ENCODE results near the gene DNAH8.

The DNAH8 gene

DNA sequence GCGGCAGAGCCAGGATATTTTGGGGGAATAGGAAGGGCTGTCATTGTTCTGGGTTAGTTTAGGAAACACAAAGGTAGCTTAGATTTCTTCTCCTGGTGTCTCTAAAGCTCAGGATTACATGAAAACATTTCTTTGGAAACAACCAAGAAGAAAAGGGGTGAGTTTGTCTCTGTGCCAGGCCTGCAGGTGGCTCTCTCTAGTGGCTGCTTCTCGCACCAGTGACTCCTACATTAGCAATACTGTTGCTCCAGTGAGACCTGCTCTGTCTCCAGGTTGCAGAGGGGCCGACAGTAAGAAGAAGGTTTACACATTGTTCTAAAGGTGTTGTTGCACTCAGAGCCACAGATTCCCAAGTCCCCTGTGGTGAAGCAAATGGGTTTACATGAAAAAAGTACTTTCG, 228.9 kb downstream of the DNAH8 start:
- no peaks in the 10 kb centered on the region for H3K36me3 Mint-ChIP-seq (ENCODE audit: insufficient read depth)
- no peaks in the 10 kb centered on the region for H3K9me3 Mint-ChIP-seq
- H3K27me3 Mint-ChIP-seq: peaks cover 24 to 26% of the 10 kb centered on the region in 2 donors
- DNase-seq (no peak), ATAC-seq (replicated peaks) (no peak)
- no peak overlapping the region for H3K4me3 Mint-ChIP-seq
- no peak overlapping the region for H3K27ac Mint-ChIP-seq
- H3K4me1 Mint-ChIP-seq (ENCODE audit: low read depth in 2 of 2): peaks cover 0 to 2% of the 10 kb centered on the region in 2 donors

DNA sequence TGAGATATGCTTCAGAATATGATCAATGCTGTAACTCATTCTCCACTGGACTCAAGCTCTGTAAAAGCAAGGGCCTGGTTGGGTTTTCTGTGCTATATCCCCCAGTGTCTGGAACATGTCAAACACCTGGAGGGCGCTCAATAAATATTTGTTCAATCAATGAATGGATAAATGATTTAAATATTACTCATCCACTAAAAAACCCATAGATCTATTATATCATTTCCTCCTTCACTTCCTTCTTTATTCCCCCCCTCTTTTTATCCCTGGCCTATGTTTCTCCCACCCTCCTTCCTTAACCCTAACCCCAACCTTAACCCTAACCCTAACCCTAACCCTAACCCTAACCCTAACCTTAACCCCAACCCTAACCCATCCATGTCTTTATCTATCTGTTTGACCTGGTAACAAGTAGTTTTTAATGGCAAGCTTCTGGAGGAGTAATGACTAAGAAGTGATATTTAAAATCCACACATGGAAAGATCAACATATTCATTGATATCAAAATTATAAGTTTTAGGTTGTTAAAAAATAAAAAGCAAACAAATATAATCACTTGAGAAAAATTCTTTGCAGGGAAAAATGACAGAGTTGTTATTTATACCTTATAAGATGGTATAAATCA, 229.7 kb downstream of the DNAH8 start:
- peaks cover 21 to 25% of the 10 kb centered on the region in 2 donors for H3K27me3 Mint-ChIP-seq
- DNase-seq: no peak
- peaks cover 0 to 2% of the 10 kb centered on the region in 2 donors for H3K4me1 Mint-ChIP-seq (ENCODE audit: low read depth in 2 of 2)
- no peak for ATAC-seq (replicated peaks)
- H3K4me3 Mint-ChIP-seq: no peak overlapping the region
- H3K27ac Mint-ChIP-seq: no peak overlapping the region
- no peaks in the 10 kb centered on the region for H3K36me3 Mint-ChIP-seq (ENCODE audit: insufficient read depth)
- H3K9me3 Mint-ChIP-seq: no peaks in the 10 kb centered on the region

DNA sequence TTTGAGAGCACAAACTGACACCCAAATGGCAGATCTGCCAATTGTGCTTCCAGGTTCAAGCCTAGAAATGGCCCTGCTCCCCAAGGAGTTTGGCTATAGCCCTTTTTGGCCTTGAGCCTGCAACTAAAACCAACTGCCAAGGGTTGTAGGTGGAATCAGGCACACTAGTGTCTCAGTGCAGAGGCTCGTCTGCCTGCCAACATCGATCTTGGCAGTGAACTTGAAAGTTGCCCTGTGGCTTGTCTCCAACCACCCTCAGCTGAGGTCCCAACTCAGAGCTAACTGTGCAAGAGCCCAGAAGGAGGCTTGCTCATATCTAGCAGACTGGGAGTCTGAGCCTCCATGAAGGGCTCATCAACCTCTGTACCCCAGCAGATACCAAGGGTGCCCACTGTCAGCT, 240.8 kb downstream of the DNAH8 start:
- H3K27me3 Mint-ChIP-seq: peaks cover 54 to 63% of the 10 kb centered on the region in 2 donors
- H3K9me3 Mint-ChIP-seq: peaks cover 4 to 8% of the 10 kb centered on the region in 2 donors
- no peak overlapping the region for H3K27ac Mint-ChIP-seq
- no peak overlapping the region for H3K4me3 Mint-ChIP-seq
- H3K4me1 Mint-ChIP-seq (ENCODE audit: low read depth in 2 of 2): no peaks in the 10 kb centered on the region
- no peak for DNase-seq
- ATAC-seq (replicated peaks): no peak
- H3K36me3 Mint-ChIP-seq (ENCODE audit: insufficient read depth): no peaks in the 10 kb centered on the region

DNA sequence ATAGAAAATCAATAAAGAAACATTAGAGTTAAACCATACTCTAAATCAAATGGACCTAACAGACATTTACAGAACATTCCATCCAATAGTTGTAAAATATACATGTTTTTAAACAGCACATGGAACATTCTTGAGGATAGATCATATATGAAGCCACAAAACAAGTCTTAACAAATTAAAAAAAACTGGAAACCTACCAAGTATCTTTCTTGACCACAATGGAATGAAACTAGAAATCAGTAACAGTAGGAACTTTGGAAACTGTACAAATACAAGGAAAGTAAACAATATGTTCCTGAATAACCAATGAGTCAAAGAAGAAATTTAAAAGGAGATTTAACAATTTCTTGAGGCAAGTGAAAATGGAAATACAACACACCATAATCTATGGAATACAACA, 242.3 kb downstream of the DNAH8 start:
- H3K4me1 Mint-ChIP-seq (ENCODE audit: low read depth in 2 of 2): no peaks in the 10 kb centered on the region
- no peak overlapping the region for H3K27ac Mint-ChIP-seq
- H3K27me3 Mint-ChIP-seq: peaks cover 39 to 49% of the 10 kb centered on the region in 2 donors
- no peaks in the 10 kb centered on the region for H3K36me3 Mint-ChIP-seq (ENCODE audit: insufficient read depth)
- ATAC-seq (replicated peaks) (no peak), DNase-seq (no peak)
- peaks cover 4 to 8% of the 10 kb centered on the region in 2 donors for H3K9me3 Mint-ChIP-seq
- no peak overlapping the region for H3K4me3 Mint-ChIP-seq

DNA sequence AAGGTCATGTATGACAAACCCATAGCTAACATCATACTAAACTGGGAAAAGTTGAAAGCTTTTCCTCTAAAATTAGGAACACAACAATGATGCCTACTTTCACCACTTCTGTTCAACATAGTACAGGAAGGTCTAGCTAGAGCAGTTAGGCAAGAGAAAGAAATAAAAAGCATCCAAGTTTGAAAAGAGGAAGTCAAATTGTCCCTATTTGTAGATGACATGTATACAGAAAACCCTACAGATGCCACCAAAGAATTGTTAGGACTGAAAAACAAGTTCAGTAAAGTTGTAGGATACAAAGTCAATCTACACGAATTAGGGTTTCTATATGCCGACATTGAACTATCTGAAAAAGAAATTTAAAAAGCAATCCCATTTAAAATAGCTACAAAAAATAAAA, 244.0 kb downstream of the DNAH8 start:
- H3K27me3 Mint-ChIP-seq: peaks cover 22 to 35% of the 10 kb centered on the region in 2 donors
- no peak for DNase-seq
- no peak overlapping the region for H3K27ac Mint-ChIP-seq
- no peaks in the 10 kb centered on the region for H3K4me1 Mint-ChIP-seq (ENCODE audit: low read depth in 2 of 2)
- H3K9me3 Mint-ChIP-seq: peaks cover 4 to 8% of the 10 kb centered on the region in 2 donors
- ATAC-seq (replicated peaks): no peak
- H3K4me3 Mint-ChIP-seq: no peak overlapping the region
- H3K36me3 Mint-ChIP-seq (ENCODE audit: insufficient read depth): no peaks in the 10 kb centered on the region

DNA sequence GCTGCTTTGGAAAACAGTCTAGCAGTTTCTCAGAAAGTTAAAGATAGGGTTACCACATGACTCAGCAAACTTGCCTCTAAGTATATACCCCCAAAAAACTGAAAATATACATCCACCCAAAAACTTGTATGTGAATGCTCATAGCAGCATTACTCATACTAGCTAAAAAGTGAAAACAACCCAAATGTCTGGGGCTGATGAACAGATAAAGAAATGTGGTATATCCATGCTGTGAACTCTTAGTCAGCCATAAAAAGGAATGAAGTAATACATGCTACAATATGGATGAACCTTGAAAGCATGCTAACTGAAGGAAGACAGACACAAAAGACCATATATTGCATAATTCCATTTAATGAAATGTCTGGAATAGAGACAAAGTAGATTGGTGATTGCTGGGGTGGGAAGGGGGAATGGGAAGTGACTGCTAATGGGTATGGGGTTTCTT, 253.6 kb downstream of the DNAH8 start:
- DNase-seq: no peak
- no peaks in the 10 kb centered on the region for H3K4me1 Mint-ChIP-seq (ENCODE audit: low read depth in 2 of 2)
- H3K4me3 Mint-ChIP-seq: no peak overlapping the region
- no peak for ATAC-seq (replicated peaks)
- no peaks in the 10 kb centered on the region for H3K9me3 Mint-ChIP-seq
- H3K27me3 Mint-ChIP-seq: peaks cover 6 to 35% of the 10 kb centered on the region in 2 donors
- H3K36me3 Mint-ChIP-seq (ENCODE audit: insufficient read depth): peaks cover 3% of the 10 kb centered on the region
- H3K27ac Mint-ChIP-seq: no peak overlapping the region

DNA sequence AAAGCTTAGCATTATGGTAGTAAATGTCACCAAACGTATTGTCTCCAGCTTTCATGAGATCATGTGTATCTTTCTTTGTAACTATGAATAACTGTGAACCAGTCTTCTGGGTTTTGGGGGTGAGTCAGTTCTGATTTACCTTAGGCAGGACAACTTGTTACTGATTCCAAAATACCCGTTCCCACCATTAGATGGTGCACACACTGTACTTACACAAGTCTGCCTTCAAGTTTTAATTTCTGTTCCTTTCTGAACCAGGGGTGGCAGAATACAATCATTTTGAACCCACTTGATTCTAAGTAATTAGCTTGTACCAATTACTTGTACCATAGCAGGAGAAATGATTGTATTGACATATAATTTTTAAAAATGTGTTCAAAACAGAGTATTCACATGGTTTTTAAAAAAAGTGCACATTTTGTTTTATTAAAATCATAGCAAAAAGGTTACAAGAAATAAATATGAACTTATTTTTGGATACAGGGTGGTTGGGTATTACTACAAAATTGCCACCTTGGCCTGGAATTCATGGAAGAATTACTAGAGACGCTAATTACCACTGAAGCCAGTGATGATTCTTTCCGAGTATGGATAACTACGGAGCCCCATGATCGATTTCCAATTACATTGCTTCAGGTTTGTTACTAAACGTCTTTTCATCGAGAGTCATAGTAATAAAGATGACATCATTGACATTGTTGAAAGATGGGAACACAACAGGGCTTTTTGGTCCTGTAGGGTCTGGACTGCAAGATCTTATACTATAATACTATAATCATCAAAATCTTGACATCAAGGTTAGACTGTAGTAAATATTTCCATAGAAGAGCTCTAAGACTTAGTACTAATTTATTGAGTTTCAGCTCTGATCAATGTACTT, 258.3 kb downstream of the DNAH8 start:
- H3K36me3 Mint-ChIP-seq (ENCODE audit: insufficient read depth): no peaks in the 10 kb centered on the region
- no peaks in the 10 kb centered on the region for H3K4me1 Mint-ChIP-seq (ENCODE audit: low read depth in 2 of 2)
- H3K4me3 Mint-ChIP-seq: no peak overlapping the region
- ATAC-seq (replicated peaks): peak; percentile 66
- DNase-seq: peak in 1 of 3 experiments; percentile 7
- H3K27me3 Mint-ChIP-seq: peaks cover 42 to 63% of the 10 kb centered on the region in 2 donors
- H3K27ac Mint-ChIP-seq: no peak overlapping the region
- H3K9me3 Mint-ChIP-seq: no peaks in the 10 kb centered on the region

DNA sequence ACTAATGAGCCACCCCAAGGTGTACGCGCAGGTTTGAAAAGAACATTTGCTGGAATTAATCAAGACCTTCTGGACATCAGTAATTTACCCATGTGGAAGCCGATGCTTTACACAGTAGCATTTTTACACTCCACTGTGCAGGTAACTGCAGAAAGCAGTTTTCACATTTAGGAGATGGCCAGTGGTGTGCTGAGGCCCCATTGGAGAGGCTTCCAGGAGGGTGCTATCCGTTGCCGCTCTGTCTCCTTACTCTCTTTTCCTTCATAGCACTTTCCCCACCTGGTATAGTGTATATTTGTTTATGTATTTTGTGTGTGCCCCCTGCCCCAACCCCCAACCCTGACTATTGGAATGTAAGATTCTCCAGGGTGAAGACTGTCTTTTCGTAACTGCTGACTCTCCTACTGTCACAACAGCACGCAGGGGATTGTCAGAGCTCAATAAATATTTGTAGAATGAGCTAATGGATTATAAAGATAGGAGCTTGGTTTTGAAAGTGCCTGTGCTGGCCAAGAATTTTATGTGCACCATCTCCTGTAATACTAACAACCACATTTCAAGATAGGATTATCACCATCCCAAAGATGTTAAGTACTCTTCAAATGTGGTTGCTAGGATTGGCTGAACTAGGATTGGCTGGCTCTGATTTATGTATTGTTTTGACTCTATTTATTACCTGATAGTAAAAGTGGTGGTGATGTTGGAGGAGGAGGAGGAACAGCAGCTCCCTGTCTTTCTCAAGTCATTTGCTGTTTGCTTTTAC, 259.5 kb downstream of the DNAH8 start:
- Mint-ChIP-seq H3K36me3 (ENCODE audit: insufficient read depth) (no peaks in the 10 kb centered on the region), H3K9me3 (no peaks in the 10 kb centered on the region), H3K4me1 (ENCODE audit: low read depth in 2 of 2) (no peaks in the 10 kb centered on the region), H3K27me3 (peaks cover 53 to 70% of the 10 kb centered on the region in 2 donors), H3K4me3 (no peak overlapping the region), H3K27ac (no peak overlapping the region)
- ATAC-seq (replicated peaks): no peak
- DNase-seq: no peak

DNA sequence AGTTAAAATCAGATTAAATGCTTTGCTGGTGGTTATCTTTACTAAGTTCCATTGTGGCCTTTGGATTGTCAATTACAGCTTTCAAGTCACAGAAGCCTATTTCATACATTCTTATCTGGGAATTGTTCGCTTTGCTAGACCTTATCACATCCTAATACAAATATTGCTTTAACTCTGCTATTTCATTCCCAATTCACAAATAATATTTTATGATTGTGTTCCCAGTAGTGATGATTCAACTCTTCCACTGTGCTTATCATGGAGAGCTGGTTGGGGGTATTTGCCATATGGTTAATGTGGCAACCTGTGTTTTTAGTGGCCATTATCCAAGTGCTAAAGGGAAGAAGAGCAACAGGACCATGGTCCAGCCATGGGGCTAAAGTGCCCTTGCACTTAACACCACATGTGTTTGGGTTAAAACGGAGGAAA, 260.5 kb downstream of the DNAH8 start:
- Mint-ChIP-seq H3K4me1 (ENCODE audit: low read depth in 2 of 2) (no peaks in the 10 kb centered on the region), H3K27me3 (peaks cover 61 to 70% of the 10 kb centered on the region in 2 donors), H3K4me3 (no peak overlapping the region), H3K27ac (no peak overlapping the region), H3K9me3 (no peaks in the 10 kb centered on the region), H3K36me3 (ENCODE audit: insufficient read depth) (no peaks in the 10 kb centered on the region)
- ATAC-seq (replicated peaks) (no peak), DNase-seq (no peak)

DNA sequence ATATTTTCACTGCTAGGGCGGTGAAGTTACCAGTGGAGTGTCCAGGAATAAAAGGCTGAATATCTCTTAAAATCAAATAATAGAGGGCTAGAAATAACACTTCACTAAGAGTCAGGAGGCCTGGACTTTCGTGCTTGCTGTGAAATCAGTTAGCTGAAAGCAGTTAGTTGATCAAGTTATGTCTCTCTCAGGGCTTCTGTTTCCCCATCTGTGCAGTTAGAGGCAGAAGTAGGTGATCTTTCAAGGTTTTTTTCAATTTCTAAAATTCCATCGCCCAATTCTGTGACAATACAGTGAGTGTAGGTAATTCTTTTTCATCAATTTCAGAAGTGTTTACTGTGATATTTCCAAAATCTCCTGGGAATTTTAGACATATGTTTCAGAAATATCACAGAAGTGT, 260.9 kb downstream of the DNAH8 start:
- Mint-ChIP-seq H3K36me3 (ENCODE audit: insufficient read depth) (no peaks in the 10 kb centered on the region), H3K4me1 (ENCODE audit: low read depth in 2 of 2) (no peaks in the 10 kb centered on the region), H3K27ac (no peak overlapping the region), H3K9me3 (no peaks in the 10 kb centered on the region), H3K27me3 (peaks cover 61 to 71% of the 10 kb centered on the region in 2 donors), H3K4me3 (no peak overlapping the region)
- ATAC-seq (replicated peaks) (no peak), DNase-seq (no peak)

DNA sequence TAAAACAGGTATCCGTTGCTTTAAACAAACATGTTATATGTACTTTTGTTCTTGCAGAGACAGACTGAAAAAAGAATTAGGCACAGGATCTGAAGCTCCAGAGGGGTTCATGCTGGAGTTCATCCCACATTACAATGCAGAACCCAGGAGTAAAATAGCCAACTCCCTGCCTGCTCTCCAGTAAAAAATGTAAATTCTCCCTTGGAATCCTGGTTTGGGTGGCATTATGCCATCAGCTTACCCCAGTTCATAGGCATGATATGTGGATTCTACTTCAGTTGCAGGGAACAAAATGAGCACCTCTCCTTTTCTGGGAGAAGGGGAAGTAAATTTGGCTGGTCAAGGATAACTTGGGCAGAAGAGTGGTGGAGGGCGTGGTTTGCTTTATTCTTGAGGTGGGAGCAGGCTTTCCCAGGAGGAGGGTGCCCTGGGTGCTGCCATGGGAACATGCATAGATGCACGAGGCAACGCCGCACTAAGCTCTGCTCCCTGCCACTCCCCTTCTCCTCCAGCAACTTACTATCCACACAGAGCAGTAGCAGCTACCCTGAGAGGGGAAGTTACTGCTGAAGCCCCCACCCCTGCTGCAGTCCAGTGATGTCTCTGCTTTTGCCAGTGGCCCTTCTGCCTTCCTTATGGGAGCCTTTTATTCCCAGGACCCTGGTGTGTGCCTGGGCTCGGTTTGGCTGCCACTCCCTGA, 261.8 kb downstream of the DNAH8 start:
- DNase-seq: no peak
- ATAC-seq (replicated peaks): no peak
- Mint-ChIP-seq H3K27me3 (peaks cover 61 to 63% of the 10 kb centered on the region in 2 donors), H3K4me3 (no peak overlapping the region), H3K36me3 (ENCODE audit: insufficient read depth) (no peaks in the 10 kb centered on the region), H3K9me3 (no peaks in the 10 kb centered on the region), H3K27ac (no peak overlapping the region), H3K4me1 (ENCODE audit: low read depth in 2 of 2) (no peaks in the 10 kb centered on the region)

DNA sequence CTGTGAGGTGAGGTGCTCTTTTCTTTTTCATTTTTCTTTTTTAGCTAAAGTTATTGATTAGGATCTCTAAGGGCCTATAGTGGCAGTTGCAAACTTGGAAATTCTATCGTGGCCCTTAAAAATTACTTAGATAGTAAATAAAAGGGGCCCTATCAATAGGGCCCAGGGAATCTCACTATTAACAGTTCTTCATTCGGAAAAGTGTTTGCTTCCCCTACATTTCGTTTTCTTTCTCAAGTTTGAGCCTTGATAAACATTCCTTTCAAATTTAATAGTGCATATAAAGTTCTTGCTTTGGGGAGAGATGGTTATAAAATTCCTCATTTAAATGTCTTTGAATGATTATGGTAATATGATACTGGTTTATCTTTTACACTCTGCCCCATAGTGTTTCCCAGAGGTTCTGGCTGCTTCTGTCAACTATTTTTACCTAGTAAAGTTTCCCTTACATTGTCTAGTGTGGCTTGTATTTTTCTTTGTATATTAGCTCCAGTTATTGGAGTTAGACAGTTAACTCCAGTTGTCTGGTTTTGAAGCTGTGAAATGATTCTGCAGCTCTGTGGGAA, 263.1 kb downstream of the DNAH8 start:
- no peaks in the 10 kb centered on the region for H3K9me3 Mint-ChIP-seq
- no peak overlapping the region for H3K27ac Mint-ChIP-seq
- peaks cover 70 to 72% of the 10 kb centered on the region in 2 donors for H3K27me3 Mint-ChIP-seq
- H3K4me1 Mint-ChIP-seq (ENCODE audit: low read depth in 2 of 2): no peaks in the 10 kb centered on the region
- H3K36me3 Mint-ChIP-seq (ENCODE audit: insufficient read depth): no peaks in the 10 kb centered on the region
- no peak for ATAC-seq (replicated peaks)
- no peak for DNase-seq
- H3K4me3 Mint-ChIP-seq: no peak overlapping the region

DNA sequence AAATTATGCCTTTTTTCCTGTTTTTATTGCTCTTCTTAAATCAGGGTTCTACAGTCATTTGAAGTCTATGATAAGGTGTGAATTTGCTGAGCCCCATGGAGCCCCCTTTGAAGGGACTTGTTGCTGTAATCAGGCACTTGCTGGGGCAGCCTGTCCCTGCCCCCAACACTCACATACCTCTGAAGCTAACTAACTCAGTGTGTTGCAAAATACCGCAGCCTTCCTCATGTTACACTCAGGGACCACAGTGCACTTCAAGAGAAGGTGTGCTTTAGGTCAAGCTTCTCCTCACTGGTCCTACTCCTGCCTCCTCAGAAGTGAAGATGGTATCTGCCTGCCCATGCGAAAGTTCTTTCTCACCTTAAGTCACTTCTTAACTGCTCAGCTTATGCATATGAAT, 267.4 kb downstream of the DNAH8 start:
- H3K27me3 Mint-ChIP-seq: peaks cover 37 to 59% of the 10 kb centered on the region in 2 donors
- no peaks in the 10 kb centered on the region for H3K4me1 Mint-ChIP-seq (ENCODE audit: low read depth in 2 of 2)
- H3K27ac Mint-ChIP-seq: no peak overlapping the region
- no peak for ATAC-seq (replicated peaks)
- no peak for DNase-seq
- H3K4me3 Mint-ChIP-seq: no peak overlapping the region
- no peaks in the 10 kb centered on the region for H3K9me3 Mint-ChIP-seq
- H3K36me3 Mint-ChIP-seq (ENCODE audit: insufficient read depth): no peaks in the 10 kb centered on the region

Data from effector memory CD8-positive, alpha-beta T cell (primary cell).